GM18868 (cell line): ENCODE data around the gene FOXO3.

ENCODE experiments used
- ATAC-seq: cut with Tn5 transposase; IDR thresholded peaks from one replicate; pipeline ENCODE4 v1.9.1; 2021; ENCODE audit warnings: mild to moderate bottlenecking, moderate library complexity; ENCODE audit not compliant: unreplicated experiment

FOXO3 gene

GRCh38 chr6:108626777-108627176 lies 66.1 kb downstream of the FOXO3 start:
- no peak for ATAC-seq

GRCh38 chr6:108627692-108628550 lies 67.2 kb downstream of the FOXO3 start:
- no peak for ATAC-seq

- ATAC-seq = peak; percentile 67
Observed at GRCh38 chr6:108630050-108630714, 69.5 kb downstream of the FOXO3 start.

- no peak for ATAC-seq
Observed at GRCh38 chr6:108632441-108632840, 71.7 kb downstream of the FOXO3 start.

- no peak for ATAC-seq
Observed at GRCh38 chr6:108633436-108633835, 72.7 kb downstream of the FOXO3 start.

- ATAC-seq = peak; percentile 53
Observed at GRCh38 chr6:108635505-108636226, 74.9 kb downstream of the FOXO3 start.

- no peak for ATAC-seq
Observed at GRCh38 chr6:108637963-108638362, 77.2 kb downstream of the FOXO3 start.

GRCh38 chr6:108638993-108639392 lies 78.3 kb downstream of the FOXO3 start:
- no peak for ATAC-seq

GRCh38 chr6:108640104-108640503 lies 79.4 kb downstream of the FOXO3 start:
- peak; percentile 83 for ATAC-seq

- no peak for ATAC-seq
Observed at GRCh38 chr6:108643184-108643583, 82.5 kb downstream of the FOXO3 start.

- no peak for ATAC-seq
Observed at GRCh38 chr6:108644252-108644651, 83.5 kb downstream of the FOXO3 start.

GRCh38 chr6:108648191-108648590 lies 87.5 kb downstream of the FOXO3 start:
- ATAC-seq = no peak

GRCh38 chr6:108650325-108650724 lies 89.6 kb downstream of the FOXO3 start:
- ATAC-seq = no peak

GRCh38 chr6:108650781-108651180 lies 90.1 kb downstream of the FOXO3 start:
- no peak for ATAC-seq

GRCh38 chr6:108651340-108652227 lies 90.9 kb downstream of the FOXO3 start:
- ATAC-seq = no peak

GRCh38 chr6:108652375-108652774 lies 91.7 kb downstream of the FOXO3 start:
- no peak for ATAC-seq

GRCh38 chr6:108653949-108654348 lies 93.2 kb downstream of the FOXO3 start:
- ATAC-seq = no peak

GRCh38 chr6:108654465-108655106 lies 93.9 kb downstream of the FOXO3 start:
- ATAC-seq = no peak

GRCh38 chr6:108655806-108656651 lies 95.3 kb downstream of the FOXO3 start:
- ATAC-seq = no peak
